ENCODE results near the gene CAMTA1.

Gene CAMTA1

GRCh38 chr1:7479571-7479970 lies 694.3 kb downstream of the CAMTA1 start:
- H3K36me3 ChIP-seq (ENCODE audit: insufficient read depth, low read length) = no peaks in the 10 kb centered on the region
- H3K27ac ChIP-seq (ENCODE audit: low read length) = no peak overlapping the region
- H3K4me3 ChIP-seq (ENCODE audit: low read depth in 1 of 2, low read length in 2 of 2) = no peak overlapping the region
- ATAC-seq (ENCODE audit: insufficient read depth, low read depth) = no peak
- peaks cover 4% of the 10 kb centered on the region for H3K27me3 ChIP-seq (ENCODE audit: insufficient read depth, low read length, poor library complexity)
- H3K9me3 ChIP-seq (ENCODE audit: insufficient read depth, low read length, severe bottlenecking) = no peaks in the 10 kb centered on the region
- H3K79me2 ChIP-seq (ENCODE audit: insufficient read depth, low read length) = no peaks in the 10 kb centered on the region
- no peaks in the 10 kb centered on the region for H3K4me1 ChIP-seq (ENCODE audit: insufficient read depth, low read length)
- no peak for TF ChIP-seq EZH2 (IDR thresholded peaks at IDR 0.05; ENCODE audit: borderline replicate concordance, low read depth, low read length, severe bottlenecking)
- no peak for TF ChIP-seq CTCF (IDR thresholded peaks at IDR 0.05; ENCODE audit: borderline replicate concordance, extremely low read depth, low read length, poor library complexity, severe bottlenecking)
- no peak overlapping the region for H3K9ac ChIP-seq (ENCODE audit: low read depth, low read length)
- H3K4me2 ChIP-seq (ENCODE audit: insufficient read depth, low read length) = no peak overlapping the region
- no peak overlapping the region for H2AFZ ChIP-seq (ENCODE audit: low read depth, low read length)
- peaks cover 8% of the 10 kb centered on the region for H4K20me1 ChIP-seq (ENCODE audit: insufficient read depth, low read length)
- DNase-seq = no peak

- TF ChIP-seq EZH2 (IDR thresholded peaks at IDR 0.05; ENCODE audit: borderline replicate concordance, low read depth, low read length, severe bottlenecking) (no peak), CTCF (IDR thresholded peaks at IDR 0.05; ENCODE audit: borderline replicate concordance, extremely low read depth, low read length, poor library complexity, severe bottlenecking) (no peak)
- Histone ChIP-seq H3K4me1 (ENCODE audit: insufficient read depth, low read length) (no peaks in the 10 kb centered on the region), H4K20me1 (ENCODE audit: insufficient read depth, low read length) (peaks cover 8% of the 10 kb centered on the region), H3K27me3 (ENCODE audit: insufficient read depth, low read length, poor library complexity) (peaks cover 4% of the 10 kb centered on the region), H3K9ac (ENCODE audit: low read depth, low read length) (no peak overlapping the region), H3K79me2 (ENCODE audit: insufficient read depth, low read length) (no peaks in the 10 kb centered on the region), H3K9me3 (ENCODE audit: insufficient read depth, low read length, severe bottlenecking) (no peaks in the 10 kb centered on the region), H3K4me3 (ENCODE audit: low read depth in 1 of 2, low read length in 2 of 2) (no peak overlapping the region), H3K4me2 (ENCODE audit: insufficient read depth, low read length) (no peak overlapping the region), H3K27ac (ENCODE audit: low read length) (no peak overlapping the region), H2AFZ (ENCODE audit: low read depth, low read length) (no peak overlapping the region), H3K36me3 (ENCODE audit: insufficient read depth, low read length) (no peaks in the 10 kb centered on the region)
- DNase-seq (no peak), ATAC-seq (ENCODE audit: insufficient read depth, low read depth) (no peak)
These were observed 695.9 kb downstream of the CAMTA1 start for GRCh38 chr1:7481194-7481593.

GRCh38 chr1:7482077-7482476 lies 696.8 kb downstream of the CAMTA1 start:
- no peak overlapping the region for H3K27ac ChIP-seq (ENCODE audit: low read length)

More at GRCh38 chr1:7482077-7482476, 696.8 kb downstream of the CAMTA1 start:
- Histone ChIP-seq H3K4me1 (ENCODE audit: insufficient read depth, low read length) (no peaks in the 10 kb centered on the region), H3K9me3 (ENCODE audit: insufficient read depth, low read length, severe bottlenecking) (no peaks in the 10 kb centered on the region), H3K4me3 (ENCODE audit: low read depth in 1 of 2, low read length in 2 of 2) (no peak overlapping the region), H3K36me3 (ENCODE audit: insufficient read depth, low read length) (no peaks in the 10 kb centered on the region), H3K4me2 (ENCODE audit: insufficient read depth, low read length) (no peak overlapping the region), H3K79me2 (ENCODE audit: insufficient read depth, low read length) (no peaks in the 10 kb centered on the region), H2AFZ (ENCODE audit: low read depth, low read length) (no peak overlapping the region), H4K20me1 (ENCODE audit: insufficient read depth, low read length) (peaks cover 2% of the 10 kb centered on the region), H3K9ac (ENCODE audit: low read depth, low read length) (no peak overlapping the region), H3K27me3 (ENCODE audit: insufficient read depth, low read length, poor library complexity) (peaks cover 4% of the 10 kb centered on the region)
- no peak for TF ChIP-seq CTCF (IDR thresholded peaks at IDR 0.05; ENCODE audit: borderline replicate concordance, extremely low read depth, low read length, poor library complexity, severe bottlenecking)
- TF ChIP-seq EZH2 (IDR thresholded peaks at IDR 0.05; ENCODE audit: borderline replicate concordance, low read depth, low read length, severe bottlenecking) = no peak
- ATAC-seq (ENCODE audit: insufficient read depth, low read depth) (no peak), DNase-seq (no peak)

All from DND-41 (cell line).